NCI-H128 (cell line): ENCODE measurements around the gene NT5DC2.

Source experiments
- DNase-seq: peaks from one replicate; lab custom pipeline; 2025; ENCODE audit not compliant: unreplicated experiment; lab: John Stamatoyannopoulos, UW

The NT5DC2 gene

DNA sequence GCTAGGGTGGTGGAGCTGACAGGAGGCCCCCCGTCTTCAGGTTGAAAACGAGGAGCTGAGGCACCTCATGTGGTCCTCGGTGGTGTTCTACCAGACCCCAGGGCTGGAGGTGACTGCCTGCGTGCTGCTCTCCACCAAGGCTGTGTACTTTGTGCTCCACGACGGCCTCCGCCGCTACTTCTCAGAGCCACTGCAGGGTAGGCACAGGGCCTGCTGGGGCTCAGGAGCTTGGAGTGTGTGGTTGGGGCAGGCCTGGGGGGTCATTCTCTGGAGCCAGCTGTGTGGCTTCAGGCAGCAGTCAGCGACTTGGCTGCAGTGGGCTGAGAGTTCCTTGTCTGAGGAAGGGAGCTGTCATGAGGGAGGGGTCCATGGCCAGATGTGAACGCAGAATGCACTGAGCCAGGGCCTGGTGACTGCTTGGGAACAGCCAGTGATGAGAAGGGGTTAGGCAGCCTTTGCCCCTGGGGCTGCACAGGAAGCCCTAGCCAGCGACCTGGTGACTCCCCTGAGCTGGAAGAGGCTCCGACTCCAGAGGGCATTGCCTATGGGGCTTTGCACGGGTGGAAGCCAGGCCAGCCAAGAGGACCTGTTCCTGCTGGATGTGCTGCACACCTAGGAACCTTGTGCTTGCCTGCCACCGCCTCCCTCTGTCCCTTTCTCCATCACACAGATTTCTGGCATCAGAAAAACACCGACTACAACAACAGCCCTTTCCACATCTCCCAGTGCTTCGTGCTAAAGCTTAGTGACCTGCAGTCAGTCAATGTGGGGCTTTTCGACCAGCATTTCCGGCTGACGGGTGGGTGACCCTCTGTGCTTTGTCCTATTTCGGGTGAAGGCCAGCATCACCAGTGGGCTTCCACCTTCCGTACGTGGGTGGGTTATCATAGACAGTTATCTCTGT, 43.4 kb downstream of the NT5DC2 start:
- DNase-seq = no peak

DNA sequence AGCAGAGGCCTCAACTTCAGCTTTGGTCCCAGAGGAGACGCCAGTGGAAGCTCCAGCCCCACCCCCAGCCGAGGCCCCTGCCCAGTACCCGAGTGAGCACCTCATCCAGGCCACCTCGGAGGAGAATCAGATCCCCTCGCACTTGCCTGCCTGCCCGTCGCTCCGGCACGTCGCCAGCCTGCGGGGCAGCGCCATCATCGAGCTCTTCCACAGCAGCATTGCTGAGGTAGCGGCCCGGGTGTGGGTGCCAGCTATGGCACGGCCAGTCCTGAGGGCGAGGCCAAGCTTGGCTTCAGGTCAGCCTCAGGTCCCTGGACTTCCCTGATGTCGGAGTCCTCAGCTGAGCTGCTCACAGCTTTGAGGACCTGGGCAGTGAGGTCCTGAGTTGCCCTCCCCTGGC, 44.2 kb downstream of the NT5DC2 start:
- no peak for DNase-seq

DNA sequence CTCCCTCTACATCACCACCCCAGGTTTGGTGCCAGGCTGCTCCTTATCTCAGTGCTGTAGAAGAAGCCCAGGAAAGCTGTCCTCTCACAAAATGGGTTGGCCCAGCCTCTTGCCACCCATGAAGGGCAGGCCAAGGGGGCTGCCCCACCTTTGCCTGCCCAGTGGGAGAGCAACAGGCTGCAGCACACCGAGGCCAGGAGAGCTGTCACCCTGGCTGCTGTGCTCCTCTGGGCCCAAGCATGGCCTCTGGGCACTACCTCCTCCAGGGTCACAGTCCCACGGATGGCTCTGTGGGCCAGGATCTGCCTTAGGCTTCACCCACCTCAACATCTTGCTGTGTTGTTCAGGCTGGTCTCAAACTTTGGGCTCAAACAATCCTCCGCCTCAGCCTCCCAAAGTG, 44.9 kb downstream of the NT5DC2 start:
- DNase-seq = no peak

DNA sequence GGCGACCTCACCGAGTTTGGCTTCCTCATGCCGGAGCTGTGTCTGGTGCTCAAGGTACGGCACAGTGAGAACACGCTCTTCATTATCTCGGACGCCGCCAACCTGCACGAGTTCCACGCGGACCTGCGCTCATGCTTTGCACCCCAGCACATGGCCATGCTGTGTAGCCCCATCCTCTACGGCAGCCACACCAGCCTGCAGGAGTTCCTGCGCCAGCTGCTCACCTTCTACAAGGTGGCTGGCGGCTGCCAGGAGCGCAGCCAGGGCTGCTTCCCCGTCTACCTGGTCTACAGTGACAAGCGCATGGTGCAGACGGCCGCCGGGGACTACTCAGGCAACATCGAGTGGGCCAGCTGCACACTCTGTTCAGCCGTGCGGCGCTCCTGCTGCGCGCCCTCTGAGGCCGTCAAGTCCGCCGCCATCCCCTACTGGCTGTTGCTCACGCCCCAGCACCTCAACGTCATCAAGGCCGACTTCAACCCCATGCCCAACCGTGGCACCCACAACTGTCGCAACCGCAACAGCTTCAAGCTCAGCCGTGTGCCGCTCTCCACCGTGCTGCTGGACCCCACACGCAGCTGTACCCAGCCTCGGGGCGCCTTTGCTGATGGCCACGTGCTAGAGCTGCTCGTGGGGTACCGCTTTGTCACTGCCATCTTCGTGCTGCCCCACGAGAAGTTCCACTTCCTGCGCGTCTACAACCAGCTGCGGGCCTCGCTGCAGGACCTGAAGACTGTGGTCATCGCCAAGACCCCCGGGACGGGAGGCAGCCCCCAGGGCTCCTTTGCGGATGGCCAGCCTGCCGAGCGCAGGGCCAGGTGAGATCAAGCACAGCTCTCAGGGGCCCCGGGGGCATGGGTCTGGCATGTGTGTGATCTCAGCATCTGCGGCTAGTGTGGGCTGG, 45.6 kb downstream of the NT5DC2 start:
- no peak for DNase-seq

DNA sequence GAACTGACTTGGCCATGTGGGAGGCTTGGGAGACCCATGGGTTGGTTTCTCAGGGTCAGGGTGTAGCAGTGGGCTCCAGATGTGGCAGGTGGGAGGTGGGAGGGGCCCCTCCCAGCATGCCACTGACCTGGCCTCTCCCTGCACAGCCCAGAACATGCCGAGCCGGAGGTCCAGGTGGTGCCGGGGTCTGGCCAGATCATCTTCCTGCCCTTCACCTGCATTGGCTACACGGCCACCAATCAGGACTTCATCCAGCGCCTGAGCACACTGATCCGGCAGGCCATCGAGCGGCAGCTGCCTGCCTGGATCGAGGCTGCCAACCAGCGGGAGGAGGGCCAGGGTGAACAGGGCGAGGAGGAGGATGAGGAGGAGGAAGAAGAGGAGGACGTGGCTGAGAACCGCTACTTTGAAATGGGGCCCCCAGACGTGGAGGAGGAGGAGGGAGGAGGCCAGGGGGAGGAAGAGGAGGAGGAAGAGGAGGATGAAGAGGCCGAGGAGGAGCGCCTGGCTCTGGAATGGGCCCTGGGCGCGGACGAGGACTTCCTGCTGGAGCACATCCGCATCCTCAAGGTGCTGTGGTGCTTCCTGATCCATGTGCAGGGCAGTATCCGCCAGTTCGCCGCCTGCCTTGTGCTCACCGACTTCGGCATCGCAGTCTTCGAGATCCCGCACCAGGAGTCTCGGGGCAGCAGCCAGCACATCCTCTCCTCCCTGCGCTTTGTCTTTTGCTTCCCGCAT, 46.4 kb downstream of the NT5DC2 start:
- DNase-seq = no peak

DNA sequence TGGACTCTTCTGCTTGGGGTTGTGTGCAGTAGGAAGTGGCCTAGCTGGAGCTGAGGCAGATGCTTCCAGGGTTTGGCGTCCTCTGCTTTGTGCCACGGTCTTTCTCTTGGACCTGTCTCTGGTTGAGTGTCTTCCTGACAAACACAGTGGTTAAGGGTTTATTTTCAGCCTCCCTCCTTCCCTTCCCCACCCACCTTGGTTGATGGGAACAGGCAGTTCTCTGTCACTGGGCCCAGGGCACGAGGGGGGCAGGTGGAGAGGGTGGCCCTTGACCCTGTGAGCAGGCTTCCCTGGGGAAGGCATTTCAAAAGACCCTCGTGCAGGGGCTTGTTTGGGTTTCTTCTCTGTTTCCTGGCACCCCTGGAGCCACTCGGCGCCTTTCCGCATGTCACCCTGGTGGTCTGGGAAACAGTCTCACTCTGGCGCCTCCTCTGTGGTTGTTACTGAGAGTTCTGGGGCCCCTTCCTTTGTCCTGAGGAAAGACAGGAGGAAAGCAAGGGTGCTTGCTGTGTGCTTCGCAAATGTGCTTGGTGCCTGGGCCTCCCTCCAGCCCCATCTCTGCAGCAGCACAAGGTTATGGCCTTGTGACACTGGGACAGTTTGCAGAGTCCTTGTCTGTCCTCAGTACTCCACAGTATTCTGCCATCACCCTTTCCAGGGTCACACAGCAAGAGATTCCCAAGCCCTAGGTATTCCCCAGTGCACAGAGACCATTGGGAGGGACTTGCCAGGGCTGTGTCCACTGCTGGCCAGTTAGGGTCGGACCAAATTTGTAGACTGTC, 48.8 kb downstream of the NT5DC2 start:
- DNase-seq = no peak

DNA sequence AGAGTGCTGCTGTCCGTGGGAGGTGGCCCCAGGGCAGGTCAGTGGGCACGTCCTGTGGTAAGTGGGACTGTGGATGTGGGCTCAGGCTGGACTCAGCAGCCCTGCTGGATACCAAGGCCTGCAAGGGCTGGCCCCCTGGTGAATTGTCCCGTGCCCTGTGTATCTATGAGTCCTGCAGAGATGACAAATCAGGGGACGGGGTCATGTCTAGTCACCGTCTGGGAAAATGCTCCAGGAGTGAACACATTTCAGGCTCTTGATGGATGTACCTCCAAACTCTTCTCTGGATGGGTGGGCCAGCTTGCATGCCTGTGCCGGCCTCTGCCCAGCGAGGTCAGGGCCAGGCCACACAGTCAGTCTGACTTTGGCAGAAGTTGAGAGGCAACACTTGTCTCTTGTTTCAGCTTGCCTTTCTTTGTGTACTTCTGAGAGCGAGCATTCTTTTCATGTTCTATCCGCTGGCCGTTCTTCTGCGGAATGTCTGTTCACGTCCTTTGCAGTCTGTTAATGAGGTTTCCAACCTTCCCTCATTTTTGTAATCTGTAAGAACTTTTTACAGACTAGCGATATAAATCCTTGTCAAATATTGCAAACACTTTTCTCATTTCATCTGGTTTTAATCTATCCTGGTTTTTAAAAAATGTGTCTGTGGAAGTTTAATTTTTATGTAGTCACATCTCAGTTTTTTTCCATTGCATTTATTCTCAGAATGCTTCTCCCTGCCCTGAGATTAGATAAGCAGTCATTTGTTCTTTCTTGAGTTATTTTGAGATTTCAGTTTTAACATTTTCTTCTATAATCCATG, 49.9 kb downstream of the NT5DC2 start:
- no peak for DNase-seq

DNA sequence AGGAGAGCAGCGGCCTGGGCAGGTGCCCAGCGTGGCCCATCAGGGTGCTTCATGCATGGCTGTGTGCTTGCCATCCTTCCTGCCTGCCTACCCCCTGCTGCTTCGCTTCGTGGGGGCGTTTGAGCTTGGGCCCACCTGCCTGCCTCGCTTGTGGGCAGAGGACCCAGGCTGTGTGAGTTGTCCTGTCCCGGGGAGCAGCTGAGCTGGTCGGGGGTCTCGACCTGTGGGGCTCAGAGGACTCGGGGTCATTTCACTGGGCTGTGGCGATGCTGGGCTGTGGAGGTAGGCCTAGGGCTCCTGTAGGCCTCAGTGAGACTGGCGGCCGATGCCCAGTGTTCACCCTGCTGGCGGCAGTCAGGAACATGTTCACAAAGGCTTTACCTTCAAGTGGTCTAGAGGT, 50.6 kb downstream of the NT5DC2 start:
- DNase-seq = no peak

DNA sequence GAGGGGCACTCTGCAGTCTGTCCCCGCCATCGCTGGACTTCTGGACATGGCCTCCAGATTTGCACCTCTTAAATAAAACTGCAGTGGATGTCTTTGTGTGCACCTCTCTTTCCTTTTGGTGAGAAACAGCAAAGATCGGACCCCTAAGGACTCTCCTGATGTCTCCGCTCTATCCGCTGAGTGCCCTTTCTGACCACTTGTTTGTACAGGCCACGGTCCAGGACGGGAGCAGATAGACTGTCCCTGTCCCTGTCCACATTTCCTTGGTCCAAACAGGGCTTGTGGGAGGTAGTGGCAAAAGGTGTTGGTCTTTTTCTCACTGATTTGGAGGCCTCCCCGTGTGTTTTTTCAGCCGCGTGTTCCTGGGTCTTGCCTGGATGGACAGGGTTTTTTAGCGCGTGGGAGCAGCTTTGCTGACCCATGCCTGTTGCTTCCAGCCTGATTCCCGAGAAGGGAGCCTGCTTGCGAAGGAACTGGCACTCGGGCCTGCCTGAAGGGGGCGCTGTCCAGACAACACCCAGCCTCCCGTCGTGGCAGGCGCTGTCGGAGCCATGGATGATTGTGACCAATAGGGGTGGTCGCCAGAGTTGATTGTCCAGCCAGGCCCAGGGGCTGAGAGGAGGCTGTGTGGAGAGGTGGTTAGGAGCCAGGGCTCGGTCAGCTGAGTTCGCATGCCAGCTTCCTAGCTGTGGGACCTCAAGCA, 51.7 kb downstream of the NT5DC2 start:
- no peak for DNase-seq

DNA sequence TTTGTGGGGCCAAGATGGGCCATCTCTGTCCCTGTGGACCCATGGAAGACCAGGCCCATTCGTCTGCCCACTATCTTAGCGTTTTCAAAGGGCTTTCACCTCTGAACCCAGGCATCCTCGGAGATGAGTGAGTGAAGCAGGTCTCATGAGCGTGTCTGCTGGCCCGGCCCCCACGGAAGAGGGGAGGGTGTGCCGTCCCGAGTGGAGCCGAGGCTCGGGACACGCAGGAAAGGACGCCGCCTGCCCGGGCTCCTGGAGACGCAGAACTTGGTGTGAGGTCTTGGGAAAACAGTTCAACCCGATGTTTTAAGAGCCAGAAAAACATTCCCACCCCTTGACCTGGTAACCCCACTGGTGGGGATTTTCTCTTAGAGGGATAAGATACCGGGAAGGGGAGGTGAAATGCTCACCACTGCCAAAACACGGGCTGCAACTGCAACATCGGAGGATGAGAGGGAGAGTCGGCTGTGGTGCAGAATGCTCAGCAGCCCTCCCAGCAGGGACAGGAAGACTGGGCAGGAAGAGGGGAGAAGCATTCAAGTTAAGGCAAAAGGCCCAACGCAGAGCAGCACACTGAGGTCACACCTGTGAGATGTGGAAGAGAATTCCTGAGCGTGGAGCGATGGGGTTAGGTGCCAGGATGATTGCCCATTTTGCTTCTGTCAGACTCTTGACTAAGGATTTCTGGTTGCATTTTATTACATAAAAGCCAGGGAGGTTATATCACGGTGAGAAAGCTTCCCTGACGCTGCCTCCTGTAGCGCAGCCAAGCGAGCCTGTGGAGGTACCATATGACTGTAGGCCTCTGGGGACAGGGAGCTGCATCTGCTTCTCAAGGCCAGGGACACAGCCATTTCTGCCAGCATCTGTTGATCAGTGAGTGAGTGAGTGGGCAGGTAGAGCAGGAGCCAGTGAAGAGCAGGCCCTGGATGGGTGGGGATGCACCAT, 52.6 kb downstream of the NT5DC2 start:
- DNase-seq = no peak

DNA sequence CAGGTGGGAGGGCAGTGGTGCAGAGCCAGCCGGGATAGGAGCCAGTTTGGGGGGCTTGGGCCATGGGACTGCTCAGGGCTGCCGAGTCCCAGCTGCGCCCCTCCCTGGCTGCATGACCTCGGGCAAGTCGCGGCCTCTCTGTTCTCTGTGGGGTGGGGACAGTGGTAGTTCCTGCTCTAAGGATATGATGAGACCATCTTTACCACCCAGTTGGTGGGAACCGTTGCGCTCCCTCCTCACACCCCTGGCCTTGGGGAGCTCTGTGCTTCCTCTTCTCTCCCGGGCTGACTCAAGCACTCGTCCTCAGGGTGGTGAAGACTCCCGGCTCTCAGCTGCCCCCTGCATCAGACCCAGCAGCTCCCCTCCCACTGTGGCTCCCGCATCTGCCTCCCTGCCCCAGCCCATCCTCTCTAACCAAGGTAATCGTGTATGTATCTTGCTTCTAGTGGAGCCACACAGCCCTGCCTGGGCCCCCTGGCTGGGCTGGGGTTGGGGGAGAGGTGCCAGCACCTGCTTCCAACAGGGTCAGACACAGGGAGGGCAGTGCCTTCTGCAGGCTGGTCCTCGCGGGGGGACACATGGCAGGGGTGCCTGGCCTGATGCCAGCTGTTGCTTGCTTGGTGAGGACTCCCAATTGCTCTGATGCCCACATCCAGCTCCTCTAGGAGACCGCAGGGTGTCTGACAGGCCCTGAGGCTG, 53.6 kb downstream of the NT5DC2 start:
- DNase-seq = no peak

DNA sequence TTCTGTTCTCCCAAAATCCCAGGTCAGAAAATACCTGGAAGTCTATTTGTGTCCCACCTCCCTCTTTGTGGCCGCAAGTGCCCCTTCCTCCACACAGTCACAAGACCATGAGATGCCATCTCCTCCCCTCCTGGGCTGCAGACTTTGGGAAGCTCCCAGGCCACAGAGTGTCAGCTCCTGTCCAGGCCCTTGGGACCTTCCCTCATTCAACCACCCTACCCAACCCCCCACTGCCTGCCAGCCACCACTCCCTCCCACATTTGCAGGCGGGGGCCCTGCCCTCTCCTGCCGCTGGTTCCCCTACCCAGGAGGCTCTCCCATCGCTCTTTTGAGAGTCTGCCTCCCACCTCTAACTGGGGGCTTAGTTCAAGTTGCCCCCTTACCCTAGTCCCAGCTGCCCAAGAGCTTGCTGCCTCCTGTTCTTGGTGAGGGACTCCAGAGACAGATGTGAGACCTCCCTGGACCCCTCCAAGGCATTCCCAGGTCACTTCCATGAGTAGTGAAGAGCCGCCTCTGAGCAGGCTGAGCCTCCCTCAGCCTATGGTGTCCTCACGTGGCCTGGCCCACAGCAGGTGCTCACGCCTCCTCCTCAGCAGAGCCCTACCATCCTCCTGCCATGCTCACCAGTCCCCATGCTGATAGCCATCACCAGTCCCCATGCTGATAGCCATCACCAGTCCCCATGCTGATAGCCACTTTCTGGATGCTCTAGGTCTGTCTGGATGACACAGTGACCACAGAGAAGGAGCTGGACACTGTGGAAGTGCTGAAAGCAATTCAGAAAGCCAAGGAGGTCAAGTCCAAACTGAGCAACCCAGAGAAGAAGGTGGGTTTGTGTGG, 54.4 kb downstream of the NT5DC2 start:
- DNase-seq = no peak

DNA sequence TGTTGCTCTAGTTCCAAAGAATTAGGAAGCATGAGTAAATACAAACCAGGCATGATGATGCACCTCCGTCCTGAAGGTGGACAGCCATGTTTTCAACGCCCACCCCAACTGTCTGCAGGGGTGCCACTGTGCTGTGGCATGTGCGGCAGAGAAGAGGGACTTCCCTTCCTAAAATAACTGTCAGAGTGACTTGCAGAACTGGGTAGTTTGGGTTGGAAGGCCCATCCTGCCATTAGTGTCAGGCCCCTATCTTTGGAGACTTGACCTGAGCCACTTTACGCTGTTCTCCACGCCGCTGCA, 55.9 kb downstream of the NT5DC2 start:
- DNase-seq = no peak

DNA sequence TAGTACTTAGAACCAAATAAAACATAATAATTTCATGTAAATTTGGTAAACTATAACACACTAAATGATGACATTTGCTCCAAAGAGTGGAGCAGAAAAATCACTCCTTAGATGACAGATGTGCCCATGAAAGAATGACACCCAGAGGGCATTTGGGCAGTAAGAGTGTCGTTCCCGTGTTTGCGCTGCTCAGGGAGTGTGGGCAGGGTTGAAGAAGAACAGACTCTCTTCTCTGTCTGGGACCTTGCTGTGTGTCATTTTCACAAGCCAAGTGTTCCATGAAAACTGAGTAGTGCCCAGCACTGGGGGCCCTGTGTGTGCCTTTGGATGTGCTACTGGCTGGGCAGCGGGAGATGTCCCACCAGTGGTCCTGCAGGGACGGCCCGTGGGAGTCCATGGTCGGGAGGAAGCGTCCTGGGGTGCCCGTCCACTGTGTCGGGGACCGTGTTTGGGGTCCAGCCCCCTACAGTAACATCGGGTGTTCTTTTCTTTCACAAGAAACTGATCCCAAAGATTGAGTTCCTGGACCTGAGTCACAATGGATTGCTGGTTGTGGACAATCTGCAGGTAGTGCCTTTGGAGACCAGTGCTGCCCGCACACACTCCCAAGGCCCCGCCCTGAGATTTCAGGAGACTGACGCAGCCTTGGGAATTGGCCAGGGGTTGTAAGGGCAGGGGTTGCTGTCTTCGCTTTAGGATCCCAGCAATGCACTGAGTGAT, 56.4 kb downstream of the NT5DC2 start:
- no peak for DNase-seq
